OCI-LY3 (cell line): ENCODE results near the gene TMEM125.

Experiments
- H2AFZ ChIP-seq: fragments of 200-600, 300-600 bp; shearing (Covaris generic); 2 replicates; pipeline ENCODE4 v1.6.0; 2014; ENCODE audit warnings: antibody characterized with exemption, low read depth, low read length
- H3K27ac ChIP-seq: fragments of 200-600, 300-600 bp; sonication (generic); 2 replicates; pipeline ENCODE4 v1.5.1; 2014; ENCODE audit warnings: mild to moderate bottlenecking, low read length, moderate library complexity, mixed read lengths
- H3K27me3 ChIP-seq: fragments of 200-600, 300-600 bp; sonication (generic); 2 replicates; pipeline ENCODE4 v1.6.1; 2014; ENCODE audit warnings: low read depth, low read length, mixed read lengths
- H3K36me3 ChIP-seq: fragments of 200-600, 300-600 bp; sonication (generic); replicated peaks from 2 replicates; pipeline ENCODE3; 2014; ENCODE audit warnings: low read depth, low read length, mixed read lengths
- H3K4me1 ChIP-seq: fragments of 300-600, 200-600 bp; sonication (generic); 2 replicates; pipeline ENCODE4 v1.6.1; 2014; ENCODE audit warnings: low read length, mixed read lengths
- H3K4me2 ChIP-seq: fragments of 200-600, 300-600 bp; sonication (generic); 2 replicates; pipeline ENCODE4 v1.6.1; 2014; ENCODE audit warnings: low read length, mixed read lengths
- H3K4me3 ChIP-seq: fragments of 300-600, 200-600 bp; sonication (generic); 2 replicates; pipeline ENCODE4 v1.5.1; 2014; ENCODE audit warnings: antibody characterized with exemption, mild to moderate bottlenecking, low read length, moderate library complexity
- H3K79me2 ChIP-seq: fragments of 300-600, 200-600 bp; shearing (Covaris generic); 2 replicates; pipeline ENCODE4 v1.6.1; 2014; ENCODE audit warnings: mild to moderate bottlenecking, low read length, mixed read lengths
- H3K9ac ChIP-seq: fragments of 300-600, 200-600 bp; shearing (Covaris generic); 2 replicates; pipeline ENCODE4 v1.6.0; 2014; ENCODE audit warnings: mild to moderate bottlenecking, low read length, moderate library complexity
- H3K9me3 ChIP-seq: fragments of 200-600, 300-600 bp; shearing (Covaris generic); 2 replicates; pipeline ENCODE4 v1.6.1; 2014; ENCODE audit warnings: low read length, mixed read lengths; ENCODE audit not compliant: insufficient read depth
- H4K20me1 ChIP-seq: fragments of 200-600, 300-600 bp; sonication (generic); 2 replicates; pipeline ENCODE4 v1.6.1; 2016; ENCODE audit warnings: low read length, mixed read lengths; ENCODE audit not compliant: insufficient read depth
- CTCF ChIP-seq: fragments of 200-600, 300-600 bp; sonication (generic); IDR thresholded peaks from 2 replicates; pipeline ENCODE4 v1.5.1; 2014; ENCODE audit warnings: antibody characterized with exemption, low read length, low read depth
- EZH2phosphoT487 ChIP-seq: fragments of 200-600 bp; shearing (Covaris generic); IDR thresholded peaks from 2 replicates; pipeline ENCODE4 v1.6.1; 2018; ENCODE audit warnings: antibody characterized with exemption, mixed run types, low read depth

TMEM125 gene

GRCh38 chr1:43239484-43239883, 30.3 kb upstream of the TMEM125 start:
- no peaks in the 10 kb centered on the region for H3K9me3 ChIP-seq
- peak overlapping the region; percentile 68 for H3K4me2 ChIP-seq
- H3K4me1 ChIP-seq = peaks cover 19% of the 10 kb centered on the region
- H2AFZ ChIP-seq = no peak overlapping the region
- TF ChIP-seq EZH2phosphoT487 = no peak
- TF ChIP-seq CTCF = no peak
- peak overlapping the region; percentile 41; the same call in 1 of the 2 replicates for H3K4me3 ChIP-seq
- no peaks in the 10 kb centered on the region for H3K27me3 ChIP-seq
- H3K27ac ChIP-seq = peak overlapping the region; percentile 39
- H3K9ac ChIP-seq = no peak overlapping the region
- no peaks in the 10 kb centered on the region for H3K79me2 ChIP-seq
- no peaks in the 10 kb centered on the region for H4K20me1 ChIP-seq
- H3K36me3 ChIP-seq = no peaks in the 10 kb centered on the region

GRCh38 chr1:43241413-43241836, 28.4 kb upstream of the TMEM125 start:
- no peak overlapping the region for H3K27ac ChIP-seq
- no peaks in the 10 kb centered on the region for H3K27me3 ChIP-seq

GRCh38 chr1:43243299-43243698, 26.5 kb upstream of the TMEM125 start:
- TF ChIP-seq CTCF (no peak), EZH2phosphoT487 (no peak)
- Histone ChIP-seq H3K27me3 (no peaks in the 10 kb centered on the region), H3K4me3 (no peak overlapping the region), H3K9ac (no peak overlapping the region), H3K79me2 (no peaks in the 10 kb centered on the region), H3K4me1 (peaks cover 19% of the 10 kb centered on the region), H2AFZ (no peak overlapping the region), H4K20me1 (no peaks in the 10 kb centered on the region), H3K4me2 (no peak overlapping the region), H3K9me3 (no peaks in the 10 kb centered on the region), H3K36me3 (no peaks in the 10 kb centered on the region), H3K27ac (no peak overlapping the region)

More at GRCh38 chr1:43241413-43241836, 28.4 kb upstream of the TMEM125 start:
- H2AFZ ChIP-seq = no peak overlapping the region
- no peak overlapping the region for H3K4me2 ChIP-seq
- no peaks in the 10 kb centered on the region for H3K36me3 ChIP-seq
- TF ChIP-seq CTCF = no peak
- H3K9me3 ChIP-seq = no peaks in the 10 kb centered on the region
- H3K4me3 ChIP-seq = no peak overlapping the region
- H3K9ac ChIP-seq = no peak overlapping the region
- peaks cover 19% of the 10 kb centered on the region for H3K4me1 ChIP-seq
- no peaks in the 10 kb centered on the region for H4K20me1 ChIP-seq
- no peaks in the 10 kb centered on the region for H3K79me2 ChIP-seq

- no peaks in the 10 kb centered on the region for H3K27me3 ChIP-seq
- H3K79me2 ChIP-seq = no peaks in the 10 kb centered on the region
- no peak overlapping the region for H3K9ac ChIP-seq
- no peaks in the 10 kb centered on the region for H3K9me3 ChIP-seq
- TF ChIP-seq CTCF (no peak), EZH2phosphoT487 (no peak)
- H4K20me1 ChIP-seq = no peaks in the 10 kb centered on the region
- no peak overlapping the region for H3K4me2 ChIP-seq
- H3K27ac ChIP-seq = no peak overlapping the region
- H3K4me1 ChIP-seq = no peaks in the 10 kb centered on the region
- no peak overlapping the region for H2AFZ ChIP-seq
- H3K36me3 ChIP-seq = no peaks in the 10 kb centered on the region
- no peak overlapping the region for H3K4me3 ChIP-seq
These were observed 23.1 kb upstream of the TMEM125 start for GRCh38 chr1:43246466-43247213.
